ENCODE data around the gene POPDC2.

POPDC2 gene

DNA sequence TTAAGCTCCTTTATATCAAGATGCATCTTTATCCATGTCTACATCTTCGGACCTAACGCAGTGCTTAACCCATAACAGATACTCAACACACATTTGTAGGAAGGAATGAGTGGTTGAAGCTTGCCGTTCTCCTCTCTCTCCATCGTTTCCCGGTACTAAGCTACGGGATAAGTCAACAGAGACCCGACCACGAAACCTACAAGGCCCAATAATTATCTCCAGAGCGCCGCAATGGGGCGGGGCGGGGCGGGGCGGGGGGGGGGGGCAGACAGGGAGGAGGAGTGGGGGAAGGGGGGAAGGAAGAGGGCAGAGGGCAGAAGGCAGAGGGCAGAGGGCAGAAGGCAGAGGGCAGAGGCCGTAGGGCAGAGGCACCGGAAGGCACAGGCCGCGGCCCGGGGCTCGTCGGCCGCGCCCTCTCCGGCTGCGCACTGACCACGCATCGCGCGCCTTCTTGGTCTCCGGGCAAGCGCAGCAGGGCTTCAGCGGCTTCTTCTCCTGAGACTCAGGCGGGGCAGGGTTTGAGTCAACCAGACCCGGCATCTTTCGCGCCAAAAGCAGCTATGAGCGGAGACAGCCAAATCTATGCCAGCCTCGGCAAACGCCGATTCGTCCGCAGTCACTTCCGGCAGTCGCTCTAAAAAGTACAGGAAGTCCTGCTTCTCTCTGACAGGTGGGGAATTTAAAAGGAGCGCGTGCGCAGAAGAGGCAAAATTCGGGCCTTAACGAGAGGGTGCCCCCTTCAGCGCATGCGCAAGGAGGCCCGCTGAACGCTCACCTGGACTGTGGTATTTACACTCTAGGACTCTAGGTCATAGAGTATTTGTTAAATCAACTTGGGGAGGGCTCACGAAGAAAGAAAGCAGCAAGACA, 16.6 kb upstream of the POPDC2 start, which contains the start of gene COX17:
Gene COX17, minus strand, starts transcription at position 636 of the 870 bp plus-strand sequence. Its CDS starts 96 bp downstream, at position 540.
- peak within 1 kb of the TSS; percentile 87 for H3K27ac ChIP-seq (ENCODE audit: extremely low read depth, low read depth, low read length)
- ChIA-PET CTCF (interaction anchor here (1.1 kb wide), 1 partner anchor 12 kb away, joined by 3 read pairs; no protein-coding TSS in a partner anchor), POLR2A (interaction anchor here (0.6 to 2.1 kb wide), 7 partner anchors 13 to 814 kb away, joined by 3 to 11 read pairs (median 4); partner anchors contain the start of gene TIMMDC1)
- H3K36me3 ChIP-seq (ENCODE audit: control insufficient read depth in 2 of 2, insufficient read depth in 1 of 2, low read length in 2 of 2), result peaks cover 4 to 32% of the 10 kb centered on the region in 2 experiments; a peak in 2 of 3 replicates
- H3K4me3 ChIP-seq (ENCODE audit: low read depth, low read length), result peak within 1 kb of the TSS; percentile 81
- no peaks in the 10 kb centered on the region for H3K9me3 ChIP-seq (ENCODE audit: control insufficient read depth, insufficient read depth, low read depth, low read length)
- no peaks in the 10 kb centered on the region for H3K4me1 ChIP-seq (ENCODE audit: control insufficient read depth, insufficient read depth, low read length)
- TF ChIP-seq ZNF792 (tag by site-specific recombination; IDR thresholded peaks at IDR 0.05) (no peak), PRDM1 (tag by site-specific recombination; IDR thresholded peaks at IDR 0.05) (no peak), ZNF600 (tag by site-specific recombination; IDR thresholded peaks at IDR 0.05) (no peak), ZNF10 (tag by site-specific recombination; IDR thresholded peaks at IDR 0.05) (no peak), ZSCAN30 (tag by site-specific recombination; IDR thresholded peaks at IDR 0.05) (peak; percentile 40; the same call in 1 of the 2 replicates), ZFP69B (tag by site-specific recombination; IDR thresholded peaks at IDR 0.05) (no peak), SETDB1 (IDR thresholded peaks at IDR 0.05; ENCODE audit: insufficient read length, low read length) (peak; percentile 61), OVOL3 (tag by site-specific recombination; IDR thresholded peaks at IDR 0.05) (no peak), ZNF530 (tag by site-specific recombination; IDR thresholded peaks at IDR 0.05; ENCODE audit: low read depth) (no peak), ZNF837 (tag by site-specific recombination; IDR thresholded peaks at IDR 0.05) (no peak), GLIS1 (tag by site-specific recombination; IDR thresholded peaks at IDR 0.05) (no peak), ZNF366 (tag by site-specific recombination; conservative IDR thresholded peaks at IDR 0.05) (no peak), ZNF335 (tag by site-specific recombination; conservative IDR thresholded peaks at IDR 0.05) (peak; percentile 75), ZNF266 (tag by site-specific recombination; IDR thresholded peaks at IDR 0.05; ENCODE audit: low read depth) (no peak), ZNF571 (tag by site-specific recombination; IDR thresholded peaks at IDR 0.05) (no peak), ZNF175 (tag by site-specific recombination; IDR thresholded peaks at IDR 0.05) (no peak), ZNF37A (tag by site-specific recombination; IDR thresholded peaks at IDR 0.05) (no peak), KLF10 (tag by site-specific recombination; IDR thresholded peaks at IDR 0.05) (no peak), GLIS2 (tag by site-specific recombination; IDR thresholded peaks at IDR 0.05) (no peak)
- TF ChIP-seq, protein P1, sequence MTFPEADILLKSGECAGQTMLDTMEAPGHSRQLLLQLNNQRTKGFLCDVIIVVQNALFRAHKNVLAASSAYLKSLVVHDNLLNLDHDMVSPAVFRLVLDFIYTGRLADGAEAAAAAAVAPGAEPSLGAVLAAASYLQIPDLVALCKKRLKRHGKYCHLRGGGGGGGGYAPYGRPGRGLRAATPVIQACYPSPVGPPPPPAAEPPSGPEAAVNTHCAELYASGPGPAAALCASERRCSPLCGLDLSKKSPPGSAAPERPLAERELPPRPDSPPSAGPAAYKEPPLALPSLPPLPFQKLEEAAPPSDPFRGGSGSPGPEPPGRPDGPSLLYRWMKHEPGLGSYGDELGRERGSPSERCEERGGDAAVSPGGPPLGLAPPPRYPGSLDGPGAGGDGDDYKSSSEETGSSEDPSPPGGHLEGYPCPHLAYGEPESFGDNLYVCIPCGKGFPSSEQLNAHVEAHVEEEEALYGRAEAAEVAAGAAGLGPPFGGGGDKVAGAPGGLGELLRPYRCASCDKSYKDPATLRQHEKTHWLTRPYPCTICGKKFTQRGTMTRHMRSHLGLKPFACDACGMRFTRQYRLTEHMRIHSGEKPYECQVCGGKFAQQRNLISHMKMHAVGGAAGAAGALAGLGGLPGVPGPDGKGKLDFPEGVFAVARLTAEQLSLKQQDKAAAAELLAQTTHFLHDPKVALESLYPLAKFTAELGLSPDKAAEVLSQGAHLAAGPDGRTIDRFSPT (tag by site-specific recombination; IDR thresholded peaks at IDR 0.05), result peak; percentile 77
- TF ChIP-seq, protein P2, sequence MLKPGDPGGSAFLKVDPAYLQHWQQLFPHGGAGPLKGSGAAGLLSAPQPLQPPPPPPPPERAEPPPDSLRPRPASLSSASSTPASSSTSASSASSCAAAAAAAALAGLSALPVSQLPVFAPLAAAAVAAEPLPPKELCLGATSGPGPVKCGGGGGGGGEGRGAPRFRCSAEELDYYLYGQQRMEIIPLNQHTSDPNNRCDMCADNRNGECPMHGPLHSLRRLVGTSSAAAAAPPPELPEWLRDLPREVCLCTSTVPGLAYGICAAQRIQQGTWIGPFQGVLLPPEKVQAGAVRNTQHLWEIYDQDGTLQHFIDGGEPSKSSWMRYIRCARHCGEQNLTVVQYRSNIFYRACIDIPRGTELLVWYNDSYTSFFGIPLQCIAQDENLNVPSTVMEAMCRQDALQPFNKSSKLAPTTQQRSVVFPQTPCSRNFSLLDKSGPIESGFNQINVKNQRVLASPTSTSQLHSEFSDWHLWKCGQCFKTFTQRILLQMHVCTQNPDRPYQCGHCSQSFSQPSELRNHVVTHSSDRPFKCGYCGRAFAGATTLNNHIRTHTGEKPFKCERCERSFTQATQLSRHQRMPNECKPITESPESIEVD (tag by site-specific recombination; IDR thresholded peaks at IDR 0.05), result no peak
- TF ChIP-seq, protein P3, sequence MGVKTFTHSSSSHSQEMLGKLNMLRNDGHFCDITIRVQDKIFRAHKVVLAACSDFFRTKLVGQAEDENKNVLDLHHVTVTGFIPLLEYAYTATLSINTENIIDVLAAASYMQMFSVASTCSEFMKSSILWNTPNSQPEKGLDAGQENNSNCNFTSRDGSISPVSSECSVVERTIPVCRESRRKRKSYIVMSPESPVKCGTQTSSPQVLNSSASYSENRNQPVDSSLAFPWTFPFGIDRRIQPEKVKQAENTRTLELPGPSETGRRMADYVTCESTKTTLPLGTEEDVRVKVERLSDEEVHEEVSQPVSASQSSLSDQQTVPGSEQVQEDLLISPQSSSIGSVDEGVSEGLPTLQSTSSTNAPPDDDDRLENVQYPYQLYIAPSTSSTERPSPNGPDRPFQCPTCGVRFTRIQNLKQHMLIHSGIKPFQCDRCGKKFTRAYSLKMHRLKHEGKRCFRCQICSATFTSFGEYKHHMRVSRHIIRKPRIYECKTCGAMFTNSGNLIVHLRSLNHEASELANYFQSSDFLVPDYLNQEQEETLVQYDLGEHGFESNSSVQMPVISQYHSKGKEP (tag by site-specific recombination; IDR thresholded peaks at IDR 0.05), result no peak
- TF ChIP-seq, protein P4, sequence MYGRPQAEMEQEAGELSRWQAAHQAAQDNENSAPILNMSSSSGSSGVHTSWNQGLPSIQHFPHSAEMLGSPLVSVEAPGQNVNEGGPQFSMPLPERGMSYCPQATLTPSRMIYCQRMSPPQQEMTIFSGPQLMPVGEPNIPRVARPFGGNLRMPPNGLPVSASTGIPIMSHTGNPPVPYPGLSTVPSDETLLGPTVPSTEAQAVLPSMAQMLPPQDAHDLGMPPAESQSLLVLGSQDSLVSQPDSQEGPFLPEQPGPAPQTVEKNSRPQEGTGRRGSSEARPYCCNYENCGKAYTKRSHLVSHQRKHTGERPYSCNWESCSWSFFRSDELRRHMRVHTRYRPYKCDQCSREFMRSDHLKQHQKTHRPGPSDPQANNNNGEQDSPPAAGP (tag by site-specific recombination; IDR thresholded peaks at IDR 0.05), result no peak
- TF ChIP-seq, protein P5, sequence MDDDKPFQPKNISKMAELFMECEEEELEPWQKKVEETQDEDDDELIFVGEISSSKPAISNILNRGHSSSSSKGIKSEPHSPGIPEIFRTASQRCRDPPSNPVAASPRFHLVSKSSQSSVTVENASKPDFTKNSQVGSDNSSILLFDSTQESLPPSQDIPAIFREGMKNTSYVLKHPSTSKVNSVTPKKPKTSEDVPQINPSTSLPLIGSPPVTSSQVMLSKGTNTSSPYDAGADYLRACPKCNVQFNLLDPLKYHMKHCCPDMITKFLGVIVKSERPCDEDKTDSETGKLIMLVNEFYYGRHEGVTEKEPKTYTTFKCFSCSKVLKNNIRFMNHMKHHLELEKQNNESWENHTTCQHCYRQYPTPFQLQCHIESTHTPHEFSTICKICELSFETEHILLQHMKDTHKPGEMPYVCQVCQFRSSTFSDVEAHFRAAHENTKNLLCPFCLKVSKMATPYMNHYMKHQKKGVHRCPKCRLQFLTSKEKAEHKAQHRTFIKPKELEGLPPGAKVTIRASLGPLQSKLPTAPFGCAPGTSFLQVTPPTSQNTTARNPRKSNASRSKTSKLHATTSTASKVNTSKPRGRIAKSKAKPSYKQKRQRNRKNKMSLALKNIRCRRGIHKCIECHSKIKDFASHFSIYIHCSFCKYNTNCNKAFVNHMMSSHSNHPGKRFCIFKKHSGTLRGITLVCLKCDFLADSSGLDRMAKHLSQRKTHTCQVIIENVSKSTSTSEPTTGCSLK (tag by site-specific recombination; IDR thresholded peaks at IDR 0.05), result no peak
- TF ChIP-seq, protein P6, sequence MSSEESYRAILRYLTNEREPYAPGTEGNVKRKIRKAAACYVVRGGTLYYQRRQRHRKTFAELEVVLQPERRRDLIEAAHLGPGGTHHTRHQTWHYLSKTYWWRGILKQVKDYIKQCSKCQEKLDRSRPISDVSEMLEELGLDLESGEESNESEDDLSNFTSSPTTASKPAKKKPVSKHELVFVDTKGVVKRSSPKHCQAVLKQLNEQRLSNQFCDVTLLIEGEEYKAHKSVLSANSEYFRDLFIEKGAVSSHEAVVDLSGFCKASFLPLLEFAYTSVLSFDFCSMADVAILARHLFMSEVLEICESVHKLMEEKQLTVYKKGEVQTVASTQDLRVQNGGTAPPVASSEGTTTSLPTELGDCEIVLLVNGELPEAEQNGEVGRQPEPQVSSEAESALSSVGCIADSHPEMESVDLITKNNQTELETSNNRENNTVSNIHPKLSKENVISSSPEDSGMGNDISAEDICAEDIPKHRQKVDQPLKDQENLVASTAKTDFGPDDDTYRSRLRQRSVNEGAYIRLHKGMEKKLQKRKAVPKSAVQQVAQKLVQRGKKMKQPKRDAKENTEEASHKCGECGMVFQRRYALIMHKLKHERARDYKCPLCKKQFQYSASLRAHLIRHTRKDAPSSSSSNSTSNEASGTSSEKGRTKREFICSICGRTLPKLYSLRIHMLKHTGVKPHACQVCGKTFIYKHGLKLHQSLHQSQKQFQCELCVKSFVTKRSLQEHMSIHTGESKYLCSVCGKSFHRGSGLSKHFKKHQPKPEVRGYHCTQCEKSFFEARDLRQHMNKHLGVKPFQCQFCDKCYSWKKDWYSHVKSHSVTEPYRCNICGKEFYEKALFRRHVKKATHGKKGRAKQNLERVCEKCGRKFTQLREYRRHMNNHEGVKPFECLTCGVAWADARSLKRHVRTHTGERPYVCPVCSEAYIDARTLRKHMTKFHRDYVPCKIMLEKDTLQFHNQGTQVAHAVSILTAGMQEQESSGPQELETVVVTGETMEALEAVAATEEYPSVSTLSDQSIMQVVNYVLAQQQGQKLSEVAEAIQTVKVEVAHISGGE (tag by site-specific recombination; conservative IDR thresholded peaks at IDR 0.05; ENCODE audit: low read depth), result peak; percentile 71; the same call in 1 of the 2 replicates
